ENCODE data around the gene MLLT10.

Gene MLLT10

GRCh38 chr10:21724687-21725367, 190.8 kb downstream of the MLLT10 start:
- TF ChIP-seq CTCF (IDR thresholded peaks at IDR 0.05) = no peak
- H3K27ac ChIP-seq = no peak overlapping the region

GRCh38 chr10:21726601-21727225, 192.7 kb downstream of the MLLT10 start:
- Histone ChIP-seq H3K9ac (no peak overlapping the region), H3K79me2 (no peaks in the 10 kb centered on the region), H3K9me3 (ENCODE audit: control insufficient read depth, low read length) (no peaks in the 10 kb centered on the region), H3K4me2 (ENCODE audit: low read length) (no peak overlapping the region), H3K4me1 (peaks cover 8% of the 10 kb centered on the region), H3K36me3 (ENCODE audit: control insufficient read depth, insufficient read depth, low read length) (no peaks in the 10 kb centered on the region), H2AFZ (no peak overlapping the region), H3K4me3 (ENCODE audit: low read depth, low read length) (no peak overlapping the region), H3K27me3 (ENCODE audit: control insufficient read depth, insufficient read depth, low read length) (no peaks in the 10 kb centered on the region), H3K27ac (no peak overlapping the region)
- no peak for TF ChIP-seq CTCF (IDR thresholded peaks at IDR 0.05)

More at GRCh38 chr10:21724687-21725367, 190.8 kb downstream of the MLLT10 start:
- Histone ChIP-seq H3K79me2 (no peaks in the 10 kb centered on the region), H3K36me3 (ENCODE audit: control insufficient read depth, insufficient read depth, low read length) (no peaks in the 10 kb centered on the region), H3K4me2 (ENCODE audit: low read length) (peak overlapping the region; percentile 16), H2AFZ (no peak overlapping the region), H3K27me3 (ENCODE audit: control insufficient read depth, insufficient read depth, low read length) (no peaks in the 10 kb centered on the region), H3K9ac (no peak overlapping the region), H3K4me1 (peaks cover 8% of the 10 kb centered on the region), H3K4me3 (ENCODE audit: low read depth, low read length) (no peak overlapping the region), H3K9me3 (ENCODE audit: control insufficient read depth, low read length) (no peaks in the 10 kb centered on the region)

GRCh38 chr10:21727452-21728168, 193.6 kb downstream of the MLLT10 start:
- no peaks in the 10 kb centered on the region for H3K9me3 ChIP-seq (ENCODE audit: control insufficient read depth, low read length)
- H3K4me3 ChIP-seq (ENCODE audit: low read depth, low read length) = no peak overlapping the region
- no peaks in the 10 kb centered on the region for H3K36me3 ChIP-seq (ENCODE audit: control insufficient read depth, insufficient read depth, low read length)
- no peaks in the 10 kb centered on the region for H3K27me3 ChIP-seq (ENCODE audit: control insufficient read depth, insufficient read depth, low read length)
- no peak for TF ChIP-seq CTCF (IDR thresholded peaks at IDR 0.05)
- peaks cover 3% of the 10 kb centered on the region for H3K79me2 ChIP-seq
- no peak overlapping the region for H3K4me2 ChIP-seq (ENCODE audit: low read length)
- H2AFZ ChIP-seq = no peak overlapping the region
- H3K27ac ChIP-seq = no peak overlapping the region
- peaks cover 8% of the 10 kb centered on the region for H3K4me1 ChIP-seq
- no peak overlapping the region for H3K9ac ChIP-seq

- no peak overlapping the region for H3K4me3 ChIP-seq (ENCODE audit: low read depth, low read length)
- peaks cover 8% of the 10 kb centered on the region for H3K4me1 ChIP-seq
- no peaks in the 10 kb centered on the region for H3K27me3 ChIP-seq (ENCODE audit: control insufficient read depth, insufficient read depth, low read length)
- no peak overlapping the region for H3K9ac ChIP-seq
- TF ChIP-seq CTCF (IDR thresholded peaks at IDR 0.05) = no peak
- no peak overlapping the region for H3K27ac ChIP-seq
- H3K4me2 ChIP-seq (ENCODE audit: low read length) = no peak overlapping the region
- H2AFZ ChIP-seq = no peak overlapping the region
- H3K9me3 ChIP-seq (ENCODE audit: control insufficient read depth, low read length) = no peaks in the 10 kb centered on the region
- no peaks in the 10 kb centered on the region for H3K36me3 ChIP-seq (ENCODE audit: control insufficient read depth, insufficient read depth, low read length)
- H3K79me2 ChIP-seq = peaks cover 3% of the 10 kb centered on the region
Observed at GRCh38 chr10:21728618-21729017, 194.6 kb downstream of the MLLT10 start.
